Measurements from ENCODE around the gene RAB38. TPM values are rescaled to one million over a fixed set of nuclear protein-coding genes. Genes with fewer than 3 reads are reported as not detected.

RAB38 gene
- total RNA-seq, 1 experiment from 2014 or later = 18.7 TPM

- H3K18ac ChIP-seq (ENCODE audit: insufficient read length, low read depth, low read length) = no peak overlapping the region
- no peak overlapping the region for H3K4me3 Mint-ChIP-seq
- no peak for TF ChIP-seq CTCF (conservative IDR thresholded peaks at IDR 0.05)
Observed at GRCh38 chr11:88152381-88152780, 22.9 kb downstream of the RAB38 start.

More at GRCh38 chr11:88152381-88152780, 22.9 kb downstream of the RAB38 start:
- Histone ChIP-seq H3K23ac (ENCODE audit: insufficient read length, low read depth, low read length) (no peak overlapping the region), H2BK120ac (ENCODE audit: low read depth, low read length, poor library complexity, severe bottlenecking) (no peak overlapping the region), H3K4ac (ENCODE audit: low read depth, low read length) (no peak overlapping the region), H4K20me1 (ENCODE audit: control insufficient read depth, insufficient read depth, insufficient read length) (no peaks in the 10 kb centered on the region), H3K56ac (ENCODE audit: insufficient read length, low read depth, low read length) (no peak overlapping the region), H4K8ac (replicated peaks; ENCODE audit: insufficient read length, low read depth, low read length) (no peak overlapping the region), H4K5ac (ENCODE audit: insufficient read length, low read depth, low read length) (no peak overlapping the region), H2BK15ac (ENCODE audit: low read depth, low read length) (no peak overlapping the region), H2BK20ac (ENCODE audit: low read depth, low read length, poor library complexity, severe bottlenecking) (no peak overlapping the region), H3K9ac (ENCODE audit: extremely low read depth, insufficient read length, low read length) (no peak overlapping the region), H3K4me1 (ENCODE audit: insufficient read depth, low read length) (no peaks in the 10 kb centered on the region), H2AK5ac (ENCODE audit: insufficient read length, low read length) (no peak overlapping the region), H2AFZ (ENCODE audit: low read length) (no peak overlapping the region), H3K4me2 (ENCODE audit: insufficient read depth, insufficient read length, low read length) (no peak overlapping the region), H3K79me1 (ENCODE audit: insufficient read depth, low read depth, low read length, poor library complexity, severe bottlenecking) (no peaks in the 10 kb centered on the region), H3K27ac (ENCODE audit: insufficient read length, low read depth, low read length) (no peak overlapping the region), H2BK12ac (ENCODE audit: insufficient read length, low read depth, low read length) (no peak overlapping the region), H2BK5ac (ENCODE audit: insufficient read length, low read length) (no peak overlapping the region), H3K23me2 (ENCODE audit: insufficient read length, low read depth, low read length, poor library complexity, severe bottlenecking) (no peaks in the 10 kb centered on the region), H4K91ac (ENCODE audit: insufficient read length, low read depth, low read length) (no peak overlapping the region), H3K14ac (ENCODE audit: insufficient read depth, low read length) (no peak overlapping the region), H3K9me3 (ENCODE audit: control insufficient read depth, low read depth, low read length) (no peaks in the 10 kb centered on the region), H3K27me3 (ENCODE audit: insufficient read depth, low read length) (no peaks in the 10 kb centered on the region), H3T11ph (ENCODE audit: low read length) (no peak overlapping the region), H3K79me2 (ENCODE audit: insufficient read depth, low read length) (no peaks in the 10 kb centered on the region)
- Mint-ChIP-seq H3K9me3 (peaks cover 0 to 16% of the 10 kb centered on the region in 2 experiments; a peak in 3 of 5 replicates), H3K36me3 (ENCODE audit: insufficient read depth in 1 of 3, low read depth in 3 of 3) (peaks cover 10 to 35% (median 29%) of the 10 kb centered on the region in 3 experiments; a peak in 5 of 7 replicates), H3K4me1 (peaks cover 7 to 13% of the 10 kb centered on the region in 2 experiments; a peak in 3 of 4 replicates), H3K27me3 (ENCODE audit: low read depth) (no peaks in the 10 kb centered on the region), H3K27ac (no peak overlapping the region; a peak in 1 of 7 replicates)
- DNase-seq = no peak

Measured in H9 (cell line).